Measurements from ENCODE around the gene RILPL1.

DNA sequence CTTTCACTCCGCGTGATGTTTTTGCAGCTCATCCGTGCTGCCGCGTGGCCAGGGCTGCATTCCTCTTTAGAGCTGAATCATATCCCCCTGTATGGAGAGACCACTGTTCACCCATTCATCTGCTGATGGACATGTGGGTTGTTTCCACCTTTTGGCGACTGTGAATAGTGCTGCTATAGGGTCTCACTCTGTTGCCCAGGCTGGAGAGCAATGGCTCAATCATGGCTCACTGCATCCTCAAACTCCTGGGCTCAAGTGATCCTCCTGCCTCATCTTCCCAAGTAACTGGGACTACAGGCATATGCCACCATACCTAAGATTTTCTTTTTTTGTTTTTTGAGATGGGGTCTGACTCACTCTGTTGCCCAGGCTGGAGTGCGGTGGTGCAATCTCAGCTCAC is 36.5 kb downstream of the RILPL1 start:
- TF ChIP-seq, protein P1, sequence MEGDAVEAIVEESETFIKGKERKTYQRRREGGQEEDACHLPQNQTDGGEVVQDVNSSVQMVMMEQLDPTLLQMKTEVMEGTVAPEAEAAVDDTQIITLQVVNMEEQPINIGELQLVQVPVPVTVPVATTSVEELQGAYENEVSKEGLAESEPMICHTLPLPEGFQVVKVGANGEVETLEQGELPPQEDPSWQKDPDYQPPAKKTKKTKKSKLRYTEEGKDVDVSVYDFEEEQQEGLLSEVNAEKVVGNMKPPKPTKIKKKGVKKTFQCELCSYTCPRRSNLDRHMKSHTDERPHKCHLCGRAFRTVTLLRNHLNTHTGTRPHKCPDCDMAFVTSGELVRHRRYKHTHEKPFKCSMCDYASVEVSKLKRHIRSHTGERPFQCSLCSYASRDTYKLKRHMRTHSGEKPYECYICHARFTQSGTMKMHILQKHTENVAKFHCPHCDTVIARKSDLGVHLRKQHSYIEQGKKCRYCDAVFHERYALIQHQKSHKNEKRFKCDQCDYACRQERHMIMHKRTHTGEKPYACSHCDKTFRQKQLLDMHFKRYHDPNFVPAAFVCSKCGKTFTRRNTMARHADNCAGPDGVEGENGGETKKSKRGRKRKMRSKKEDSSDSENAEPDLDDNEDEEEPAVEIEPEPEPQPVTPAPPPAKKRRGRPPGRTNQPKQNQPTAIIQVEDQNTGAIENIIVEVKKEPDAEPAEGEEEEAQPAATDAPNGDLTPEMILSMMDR (conservative IDR thresholded peaks at IDR 0.05; ENCODE audit: low read depth, low read length): no peak
- no peak for TF ChIP-seq EZH2 (IDR thresholded peaks at IDR 0.05; ENCODE audit: borderline replicate concordance, low read depth, low read length, poor library complexity, severe bottlenecking)

Data from A673 (cell line).